ENCODE data around the gene EML1. TPM values are rescaled to one million over a fixed set of nuclear protein-coding genes. Genes with fewer than 3 reads are reported as not detected.

Gene EML1
- total RNA-seq, 3 donors from 2014 or later, result 5.4 to 82.5 (median 8.1) TPM

DNA sequence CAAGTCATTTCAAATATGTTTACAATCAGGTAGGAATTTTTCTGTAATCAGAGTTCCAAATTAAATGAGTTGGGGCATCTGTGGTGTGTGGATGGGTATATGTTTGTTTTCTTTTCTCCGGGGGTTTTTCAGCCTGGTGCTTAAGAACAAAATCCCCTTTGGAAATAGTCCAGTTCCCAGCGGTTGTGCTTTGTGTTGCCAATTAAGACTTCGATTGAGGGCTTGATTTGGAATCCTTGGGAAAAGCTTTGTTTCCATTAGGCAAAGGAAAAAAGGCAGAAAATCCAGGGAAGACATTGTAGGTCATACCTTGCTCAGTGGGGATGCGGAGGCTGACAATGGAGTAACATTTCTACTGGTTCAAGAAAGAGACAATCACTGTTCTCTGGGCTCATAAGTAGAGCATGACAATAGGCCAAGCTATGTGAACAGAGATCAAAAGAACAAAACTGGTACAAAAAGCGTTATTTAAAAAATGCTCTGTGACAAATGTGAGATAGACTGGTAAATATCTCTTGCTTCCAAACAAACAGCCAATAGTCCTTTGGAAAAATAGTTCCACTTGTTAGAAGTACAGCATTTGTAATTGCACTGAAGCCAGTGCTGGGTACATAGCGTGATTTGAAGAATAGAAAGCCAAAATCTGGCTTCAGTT, 79.7 kb downstream of the EML1 start:
- no peaks in the 10 kb centered on the region for H3K4me1 ChIP-seq (ENCODE audit: low read depth)
- intact Hi-C loops (cut with DNase I, micrococcal nuclease), result no loop called here
- no peaks in the 10 kb centered on the region for H3K36me3 ChIP-seq (ENCODE audit: low read depth)
- TF ChIP-seq, protein P1, sequence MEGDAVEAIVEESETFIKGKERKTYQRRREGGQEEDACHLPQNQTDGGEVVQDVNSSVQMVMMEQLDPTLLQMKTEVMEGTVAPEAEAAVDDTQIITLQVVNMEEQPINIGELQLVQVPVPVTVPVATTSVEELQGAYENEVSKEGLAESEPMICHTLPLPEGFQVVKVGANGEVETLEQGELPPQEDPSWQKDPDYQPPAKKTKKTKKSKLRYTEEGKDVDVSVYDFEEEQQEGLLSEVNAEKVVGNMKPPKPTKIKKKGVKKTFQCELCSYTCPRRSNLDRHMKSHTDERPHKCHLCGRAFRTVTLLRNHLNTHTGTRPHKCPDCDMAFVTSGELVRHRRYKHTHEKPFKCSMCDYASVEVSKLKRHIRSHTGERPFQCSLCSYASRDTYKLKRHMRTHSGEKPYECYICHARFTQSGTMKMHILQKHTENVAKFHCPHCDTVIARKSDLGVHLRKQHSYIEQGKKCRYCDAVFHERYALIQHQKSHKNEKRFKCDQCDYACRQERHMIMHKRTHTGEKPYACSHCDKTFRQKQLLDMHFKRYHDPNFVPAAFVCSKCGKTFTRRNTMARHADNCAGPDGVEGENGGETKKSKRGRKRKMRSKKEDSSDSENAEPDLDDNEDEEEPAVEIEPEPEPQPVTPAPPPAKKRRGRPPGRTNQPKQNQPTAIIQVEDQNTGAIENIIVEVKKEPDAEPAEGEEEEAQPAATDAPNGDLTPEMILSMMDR (IDR thresholded peaks at IDR 0.05), result no peak
- ATAC-seq (no peak), DNase-seq (no peak)
- H3K4me3 ChIP-seq, result no peak overlapping the region
- no peaks in the 10 kb centered on the region for H3K9me3 ChIP-seq

DNA sequence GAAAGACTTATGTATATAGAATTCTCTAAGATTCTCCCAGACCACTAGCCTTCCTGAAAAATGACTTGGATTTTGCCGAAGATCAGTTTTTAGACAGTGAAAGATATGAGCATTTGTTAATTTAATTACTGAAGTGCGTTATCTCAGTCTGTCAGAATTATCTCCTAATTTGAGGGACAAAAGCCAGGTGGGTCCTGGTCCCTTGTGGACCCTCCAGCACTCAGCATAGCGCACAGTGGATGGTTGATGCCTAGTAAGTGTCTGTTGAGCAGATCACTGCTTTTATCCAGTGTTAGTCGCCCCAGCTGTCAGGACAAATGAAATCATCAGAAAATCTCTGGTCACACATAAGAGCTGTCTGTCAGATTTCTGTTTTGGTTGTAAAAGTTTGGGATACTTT, 80.4 kb downstream of the EML1 start:
- Histone ChIP-seq H3K36me3 (ENCODE audit: low read depth) (no peaks in the 10 kb centered on the region), H3K4me1 (ENCODE audit: low read depth) (no peaks in the 10 kb centered on the region), H3K9me3 (no peaks in the 10 kb centered on the region), H3K4me3 (no peak overlapping the region)
- no peak for DNase-seq
- TF ChIP-seq, protein P1 (IDR thresholded peaks at IDR 0.05), result no peak
- no peak for ATAC-seq
- intact Hi-C loops (cut with DNase I, micrococcal nuclease), result no loop called here

DNA sequence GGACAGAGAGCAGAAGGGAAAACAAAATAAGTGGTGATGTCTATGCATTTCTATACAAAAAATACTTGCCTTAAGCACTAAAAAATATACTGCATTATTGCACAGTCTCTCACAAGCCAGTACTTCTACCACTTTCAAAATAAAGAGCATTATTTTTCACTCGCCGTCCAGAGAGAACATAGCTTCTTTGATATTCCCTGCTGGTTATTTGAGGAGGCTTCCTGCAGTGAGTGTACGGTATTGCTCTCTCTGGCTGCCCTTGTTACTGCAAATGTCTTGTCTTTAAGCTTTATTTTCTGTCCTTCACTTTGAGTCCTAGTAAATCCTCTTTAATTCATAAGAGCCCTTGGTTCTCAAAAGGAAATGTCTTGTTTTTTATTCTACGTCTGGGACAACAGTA, 81.1 kb downstream of the EML1 start:
- Histone ChIP-seq H3K9me3 (no peaks in the 10 kb centered on the region), H3K36me3 (ENCODE audit: low read depth) (no peaks in the 10 kb centered on the region), H3K4me3 (no peak overlapping the region), H3K4me1 (ENCODE audit: low read depth) (no peaks in the 10 kb centered on the region)
- DNase-seq, result no peak
- no peak for ATAC-seq
- TF ChIP-seq, protein P1 (IDR thresholded peaks at IDR 0.05), result no peak
- intact Hi-C loops (cut with DNase I, micrococcal nuclease), result no loop called here

DNA sequence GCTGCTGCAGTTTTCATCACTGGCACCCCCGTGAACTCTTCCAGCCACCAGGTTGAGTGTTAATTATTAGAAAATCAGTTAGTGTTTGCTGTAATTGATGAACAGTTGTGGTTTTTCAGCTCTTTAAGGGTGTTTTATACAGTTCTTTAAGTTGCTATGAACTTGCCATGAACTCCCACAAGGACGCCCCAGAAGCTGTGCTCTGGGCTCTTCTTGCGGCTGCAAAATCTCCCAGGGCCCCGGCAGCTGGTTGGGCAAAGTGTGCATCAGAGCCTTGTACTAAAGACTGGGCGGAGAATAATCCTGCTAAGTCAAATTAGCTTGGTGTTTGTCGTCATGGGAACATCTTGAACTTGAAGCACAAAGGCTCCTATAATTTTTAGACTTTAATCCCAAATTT, 82.2 kb downstream of the EML1 start:
- Histone ChIP-seq H3K4me1 (ENCODE audit: low read depth) (peaks cover 8% of the 10 kb centered on the region), H3K9me3 (no peaks in the 10 kb centered on the region), H3K4me3 (no peak overlapping the region), H3K36me3 (ENCODE audit: low read depth) (no peaks in the 10 kb centered on the region)
- DNase-seq (no peak), ATAC-seq (no peak)
- intact Hi-C loops (cut with DNase I, micrococcal nuclease), result no loop called here
- TF ChIP-seq, protein P1 (IDR thresholded peaks at IDR 0.05), result no peak

DNA sequence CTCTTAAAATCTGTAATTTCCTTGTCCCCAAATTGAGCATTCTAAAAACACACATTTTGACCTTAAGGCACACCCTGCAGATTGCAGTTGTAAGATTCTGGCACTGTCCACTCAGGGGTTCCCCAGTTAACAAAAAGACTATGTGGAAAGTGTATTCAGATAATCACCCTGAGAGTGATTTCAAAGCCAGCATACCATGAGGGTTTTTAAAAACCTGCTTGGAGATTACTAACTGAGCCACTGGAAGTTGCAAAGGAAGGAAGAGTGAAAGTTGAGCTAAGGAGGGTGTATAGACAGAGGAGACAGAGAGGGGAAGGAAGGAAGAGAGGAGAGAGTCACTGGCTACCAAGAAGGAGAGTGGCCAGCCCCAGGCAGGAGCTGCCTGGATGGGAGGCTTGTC, 82.6 kb downstream of the EML1 start:
- Histone ChIP-seq H3K4me1 (ENCODE audit: low read depth) (peaks cover 9% of the 10 kb centered on the region), H3K4me3 (no peak overlapping the region), H3K9me3 (no peaks in the 10 kb centered on the region), H3K36me3 (ENCODE audit: low read depth) (no peaks in the 10 kb centered on the region)
- intact Hi-C loops (cut with DNase I, micrococcal nuclease), result no loop called here
- ATAC-seq (no peak), DNase-seq (no peak)
- TF ChIP-seq, protein P1 (IDR thresholded peaks at IDR 0.05), result no peak

DNA sequence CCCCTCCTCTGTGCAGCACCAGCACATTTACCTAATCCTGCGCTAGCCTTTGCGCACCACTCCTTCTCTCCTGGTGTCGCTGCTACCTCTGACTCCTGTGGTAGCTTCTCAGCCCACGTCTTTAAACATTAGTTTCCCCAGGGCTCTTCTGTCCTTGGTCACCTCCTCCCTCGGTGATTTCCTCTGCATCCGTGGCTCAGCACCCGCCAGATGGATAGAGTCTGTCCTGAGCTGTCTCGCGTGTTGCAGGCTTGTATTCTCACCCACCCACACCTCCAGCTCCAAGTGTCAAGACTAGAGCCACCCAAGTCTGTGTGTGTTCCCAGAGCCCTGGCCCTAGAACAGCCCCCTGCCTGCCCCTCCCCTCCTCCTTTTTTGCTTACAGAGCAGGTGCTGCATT, 83.2 kb downstream of the EML1 start:
- Histone ChIP-seq H3K9me3 (no peaks in the 10 kb centered on the region), H3K4me1 (ENCODE audit: low read depth) (peaks cover 9% of the 10 kb centered on the region), H3K36me3 (ENCODE audit: low read depth) (no peaks in the 10 kb centered on the region), H3K4me3 (no peak overlapping the region)
- intact Hi-C loops (cut with DNase I, micrococcal nuclease), result no loop called here
- TF ChIP-seq, protein P1 (IDR thresholded peaks at IDR 0.05), result no peak
- DNase-seq (no peak), ATAC-seq (no peak)
